Neural crest cell (in vitro differentiated cells): ENCODE measurements around the gene LCORL. TPM values are rescaled to one million over a fixed set of nuclear protein-coding genes. Genes with fewer than 3 reads are reported as not detected.

ENCODE experiments used
- DNase-seq: peaks from one replicate; pipeline ENCODE4 v3.0.0; 2021; ENCODE audit warnings: low read depth, mixed read lengths, low spot score
- H3K27ac Mint-ChIP-seq: one replicate; pipeline ENCODE4 v1.8.0; 2021; ENCODE audit warnings: mild to moderate bottlenecking, mixed read lengths; ENCODE audit not compliant: unreplicated experiment
- H3K27me3 Mint-ChIP-seq: 2 replicates; pipeline ENCODE4 v1.8.0; 2021; ENCODE audit warnings: low read depth, mild to moderate bottlenecking, mixed read lengths
- H3K36me3 Mint-ChIP-seq: 2 replicates; pipeline ENCODE4 v1.8.0; 2021; ENCODE audit warnings: low read depth, mild to moderate bottlenecking, mixed read lengths
- H3K4me1 Mint-ChIP-seq: 2 replicates; pipeline ENCODE4 v1.8.0; 2021; ENCODE audit warnings: mixed read lengths
- H3K4me3 Mint-ChIP-seq: one replicate; pipeline ENCODE4 v1.8.0; 2021; ENCODE audit warnings: mild to moderate bottlenecking, mixed read lengths
- H3K9me3 Mint-ChIP-seq: 2 replicates; pipeline ENCODE4 v1.8.0; 2021; ENCODE audit warnings: mixed read lengths
- CTCF ChIP-seq: fragments of 200-600 bp; sonication (generic); conservative IDR thresholded peaks from 2 replicates; pipeline ENCODE4 v1.5.0; 2021; ENCODE audit warnings: antibody characterized with exemption, mild to moderate bottlenecking
- total RNA-seq: library from RNA; stranded (reverse); gene quantifications from 2 replicates; pipeline ENCODE4 v1.2.1, GENCODE V29; 2021

Gene LCORL
- total RNA-seq, 1 donor from 2014 or later: 26.1 TPM

- Mint-ChIP-seq H3K9me3 (peaks cover 14% of the 10 kb centered on the region), H3K4me3 (no peak overlapping the region), H3K27me3 (no peaks in the 10 kb centered on the region), H3K36me3 (peaks cover 27% of the 10 kb centered on the region), H3K27ac (no peak overlapping the region), H3K4me1 (peaks cover 4% of the 10 kb centered on the region)
- DNase-seq: no peak
- no peak for TF ChIP-seq CTCF
These were observed 26.4 kb downstream of the LCORL start for GRCh38 chr4:17995165-17995564.

GRCh38 chr4:17985832-17986231 lies 35.7 kb downstream of the LCORL start:
- no peak for DNase-seq
- Mint-ChIP-seq H3K27me3 (no peaks in the 10 kb centered on the region), H3K36me3 (peaks cover 66% of the 10 kb centered on the region), H3K4me3 (no peak overlapping the region), H3K9me3 (peaks cover 34% of the 10 kb centered on the region), H3K4me1 (no peaks in the 10 kb centered on the region), H3K27ac (no peak overlapping the region)
- TF ChIP-seq CTCF: no peak

- peaks cover 20% of the 10 kb centered on the region for H3K9me3 Mint-ChIP-seq
- peaks cover 46% of the 10 kb centered on the region for H3K36me3 Mint-ChIP-seq
- TF ChIP-seq CTCF: no peak
- no peaks in the 10 kb centered on the region for H3K27me3 Mint-ChIP-seq
- no peak for DNase-seq
- H3K4me1 Mint-ChIP-seq: no peaks in the 10 kb centered on the region
- H3K27ac Mint-ChIP-seq: no peak overlapping the region
- H3K4me3 Mint-ChIP-seq: no peak overlapping the region
These were observed 40.5 kb downstream of the LCORL start for GRCh38 chr4:17981063-17981462.

GRCh38 chr4:17968721-17969120 lies 52.8 kb downstream of the LCORL start:
- Mint-ChIP-seq H3K4me1 (no peaks in the 10 kb centered on the region), H3K9me3 (no peaks in the 10 kb centered on the region), H3K4me3 (no peak overlapping the region), H3K36me3 (peaks cover 2% of the 10 kb centered on the region), H3K27me3 (no peaks in the 10 kb centered on the region), H3K27ac (no peak overlapping the region)
- TF ChIP-seq CTCF: no peak
- no peak for DNase-seq

- DNase-seq: no peak
- no peak overlapping the region for H3K4me3 Mint-ChIP-seq
- TF ChIP-seq CTCF: no peak
- no peaks in the 10 kb centered on the region for H3K27me3 Mint-ChIP-seq
- H3K36me3 Mint-ChIP-seq: no peaks in the 10 kb centered on the region
- no peaks in the 10 kb centered on the region for H3K9me3 Mint-ChIP-seq
- no peaks in the 10 kb centered on the region for H3K4me1 Mint-ChIP-seq
- H3K27ac Mint-ChIP-seq: no peak overlapping the region
These were observed 54.5 kb downstream of the LCORL start for GRCh38 chr4:17967078-17967477.

- TF ChIP-seq CTCF: no peak
- no peak overlapping the region for H3K4me3 Mint-ChIP-seq
- no peak overlapping the region for H3K27ac Mint-ChIP-seq
- DNase-seq: no peak
- H3K36me3 Mint-ChIP-seq: no peaks in the 10 kb centered on the region
- H3K27me3 Mint-ChIP-seq: no peaks in the 10 kb centered on the region
- no peaks in the 10 kb centered on the region for H3K9me3 Mint-ChIP-seq
- H3K4me1 Mint-ChIP-seq: no peaks in the 10 kb centered on the region
These were observed 55.2 kb downstream of the LCORL start for GRCh38 chr4:17966312-17966711.
